NCI-H345 (cell line): ENCODE data around the gene DNAJC7.
A peak's percentile ranks its signal among the peaks of the same experiment; 100 is the strongest.

Experiments
- DNase-seq: peaks from one replicate; lab custom pipeline; 2025; lab: John Stamatoyannopoulos, UW

DNAJC7 gene

GRCh38 chr17:41975099-41976083 is 41.8 kb downstream of the DNAJC7 start:
- DNase-seq, result no peak

GRCh38 chr17:41974658-41975057 is 42.6 kb downstream of the DNAJC7 start:
- no peak for DNase-seq

GRCh38 chr17:41974031-41974430 is 43.2 kb downstream of the DNAJC7 start:
- DNase-seq, result no peak

GRCh38 chr17:41973408-41973811 is 43.8 kb downstream of the DNAJC7 start:
- no peak for DNase-seq

DNA sequence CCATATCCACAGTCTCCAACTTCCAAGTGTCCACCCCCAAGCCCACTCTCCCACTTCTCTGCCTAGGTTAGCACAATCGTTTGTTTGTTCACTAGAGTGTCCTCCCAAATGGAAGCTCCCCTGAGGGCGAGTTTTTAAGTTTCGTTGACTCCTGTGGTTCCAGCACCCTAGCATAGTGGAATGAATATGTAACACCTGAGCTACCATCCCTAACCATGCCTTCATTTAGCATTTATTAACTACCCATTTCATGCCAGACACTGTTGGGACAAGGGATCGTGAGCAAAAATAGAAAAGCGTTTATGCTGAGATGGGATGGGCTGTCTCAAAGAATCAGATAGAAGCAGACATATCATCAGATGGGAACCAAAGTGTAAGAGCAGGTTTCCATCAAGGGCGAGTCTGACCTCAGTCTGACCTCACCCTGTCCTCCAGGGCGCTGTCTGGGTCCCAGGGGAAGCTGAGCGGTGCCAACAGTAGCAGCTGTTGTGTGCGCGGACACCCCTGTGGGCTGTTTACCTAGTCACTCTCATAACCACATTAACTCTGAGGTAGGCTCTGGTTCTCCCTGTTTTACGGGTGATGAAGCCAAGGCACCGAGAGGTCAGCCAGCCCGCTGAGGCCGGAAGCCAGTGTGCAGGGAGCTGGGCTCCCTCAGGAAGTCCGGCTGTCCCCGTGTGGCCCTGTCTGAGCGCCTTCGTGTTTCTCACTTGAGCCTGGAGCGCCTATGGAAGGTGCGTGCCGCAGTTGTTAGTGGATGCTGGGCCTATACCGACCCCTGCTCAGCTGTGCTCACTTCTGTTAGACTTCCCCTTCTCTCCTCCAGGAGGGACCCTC is 44.5 kb downstream of the DNAJC7 start:
- peak; percentile 17 for DNase-seq

DNA sequence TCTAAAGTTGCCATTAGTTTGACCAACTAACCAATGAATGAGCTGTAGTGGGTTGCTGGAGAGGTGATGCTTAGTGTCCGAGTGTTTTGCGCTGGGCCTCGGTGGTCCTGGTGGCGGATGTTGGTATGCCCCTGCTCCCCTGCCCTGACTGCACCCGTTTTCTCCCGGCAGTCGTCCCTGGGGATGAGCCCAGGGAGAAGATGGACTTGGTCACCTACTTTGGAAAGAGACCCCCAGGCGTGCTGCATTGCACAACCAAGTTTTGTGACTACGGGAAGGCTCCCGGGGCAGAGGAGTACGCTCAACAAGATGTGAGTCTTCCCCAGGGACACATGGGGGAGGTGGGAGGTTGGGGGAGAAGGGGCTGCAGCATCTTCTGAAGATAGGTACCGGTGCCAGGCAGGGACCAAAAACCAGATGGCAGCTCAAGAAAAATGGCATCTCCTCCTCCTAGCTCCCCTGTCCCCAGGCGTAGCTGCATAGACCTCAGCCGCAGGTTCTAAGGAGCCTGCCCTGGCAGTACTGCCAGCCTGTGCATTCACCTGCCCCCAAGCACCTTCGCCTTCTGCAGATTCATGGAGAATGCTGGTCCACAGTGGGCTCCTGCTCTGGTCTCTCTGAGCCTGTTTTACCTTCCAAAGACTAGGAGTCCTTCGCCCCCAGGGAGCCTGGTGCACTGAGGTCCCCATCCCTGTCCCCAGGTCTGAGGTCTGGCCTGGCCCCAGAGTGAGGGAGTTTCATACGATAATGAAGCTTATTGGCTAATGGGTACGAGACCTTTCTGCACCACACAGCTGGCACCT is 45.3 kb downstream of the DNAJC7 start:
- no peak for DNase-seq

DNA sequence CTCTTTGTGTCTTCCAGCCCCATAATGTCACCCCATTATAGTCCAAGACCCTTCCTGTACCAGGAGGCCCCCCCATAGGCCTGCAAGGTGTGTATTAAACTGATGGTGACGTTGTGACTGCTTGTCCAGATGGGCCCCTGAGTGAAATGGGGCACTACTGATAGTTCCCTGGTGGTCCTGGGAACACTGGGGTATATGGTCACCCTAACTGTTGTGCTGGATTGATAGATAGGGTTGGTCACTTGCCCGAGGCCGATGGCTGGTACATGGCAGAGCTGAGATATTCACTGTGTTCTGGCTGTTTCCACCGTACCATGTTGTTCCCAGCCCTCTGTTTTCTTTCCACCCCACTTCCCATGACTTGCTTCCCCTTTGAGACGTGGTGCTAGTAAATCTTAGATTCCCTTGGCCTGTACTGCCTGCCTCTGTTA is 46.3 kb downstream of the DNAJC7 start:
- no peak for DNase-seq

GRCh38 chr17:41968676-41969075 is 48.6 kb downstream of the DNAJC7 start:
- DNase-seq, result no peak

GRCh38 chr17:41967921-41968578 is 49.2 kb downstream of the DNAJC7 start:
- no peak for DNase-seq

GRCh38 chr17:41967141-41967920 is 49.9 kb downstream of the DNAJC7 start:
- DNase-seq, result no peak

GRCh38 chr17:41966463-41967140 is 50.6 kb downstream of the DNAJC7 start, which contains the start of gene CNP:
CNP (plus strand) TSS chr17:41966795; CDS start chr17:41966885, 90 bp downstream.
- peak; percentile 91 for DNase-seq

DNA sequence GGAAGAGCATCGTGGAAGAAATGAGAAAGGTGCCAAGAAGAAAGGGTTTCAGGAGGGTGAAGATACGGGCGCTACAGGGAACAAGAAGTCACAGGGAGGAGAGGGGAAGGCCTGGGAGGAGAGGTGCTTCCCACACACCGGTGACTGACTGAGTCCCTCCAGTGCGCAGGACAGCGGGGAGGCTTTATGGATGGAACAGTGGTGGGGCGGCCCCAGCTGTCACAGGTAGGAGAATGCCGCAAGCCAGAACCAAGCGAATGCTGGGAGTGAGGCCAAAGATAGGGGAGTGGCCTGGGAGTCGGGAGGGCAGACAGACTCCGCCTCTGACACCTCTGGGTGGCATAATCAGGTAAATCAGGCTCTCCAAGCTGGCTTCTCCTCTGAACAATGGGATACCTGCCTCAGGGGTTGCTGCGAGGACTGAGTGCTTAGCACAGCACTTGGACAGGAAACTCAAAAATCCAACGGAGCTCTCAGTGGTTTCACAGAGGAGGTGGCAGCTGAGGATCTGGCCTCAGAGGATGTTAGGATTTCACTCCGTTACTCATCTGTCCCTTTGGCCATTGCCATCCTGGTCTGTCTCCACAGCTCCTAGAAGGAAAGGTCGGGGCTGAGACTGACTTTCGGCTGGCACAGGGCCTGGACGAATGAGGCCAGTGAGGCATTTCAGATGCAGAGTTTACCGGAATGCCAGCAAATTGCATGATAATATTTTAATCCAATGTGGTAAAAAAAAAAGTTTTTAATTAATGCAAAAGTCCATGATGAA is 51.4 kb downstream of the DNAJC7 start:
- DNase-seq, result peak; percentile 98

DNA sequence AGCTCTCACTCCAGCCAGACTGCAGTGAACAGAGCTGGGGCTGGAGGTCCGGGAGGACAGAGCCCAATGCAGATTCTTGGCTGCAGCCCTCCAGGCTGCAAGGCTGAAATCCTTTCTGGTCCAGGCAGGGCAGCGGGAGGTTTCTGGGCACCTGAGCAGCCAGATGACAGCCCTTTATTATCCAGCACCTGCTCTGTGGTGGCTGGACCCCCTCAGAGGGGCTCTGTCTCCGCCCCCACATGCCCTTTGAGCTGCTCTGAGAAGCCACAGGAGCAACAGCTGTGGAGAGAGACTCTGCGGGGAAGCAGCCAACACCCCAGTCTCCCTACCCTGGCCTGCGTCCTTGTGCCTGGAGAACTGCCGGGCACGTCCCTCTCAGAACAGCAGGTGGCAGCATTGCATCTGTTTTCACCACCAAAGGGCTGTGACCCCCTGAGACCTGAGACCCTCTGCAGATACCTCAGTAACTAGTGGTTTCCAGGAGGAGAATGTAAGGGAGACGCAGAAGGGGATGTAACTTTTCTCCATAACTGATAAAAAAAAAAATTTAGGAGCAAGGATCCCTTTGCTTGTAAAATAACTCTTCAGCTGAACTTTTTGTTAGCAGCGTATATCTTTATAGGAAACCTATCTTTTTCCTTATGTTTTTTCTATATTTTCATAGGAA is 54.3 kb downstream of the DNAJC7 start:
- DNase-seq, result peak; percentile 51

DNA sequence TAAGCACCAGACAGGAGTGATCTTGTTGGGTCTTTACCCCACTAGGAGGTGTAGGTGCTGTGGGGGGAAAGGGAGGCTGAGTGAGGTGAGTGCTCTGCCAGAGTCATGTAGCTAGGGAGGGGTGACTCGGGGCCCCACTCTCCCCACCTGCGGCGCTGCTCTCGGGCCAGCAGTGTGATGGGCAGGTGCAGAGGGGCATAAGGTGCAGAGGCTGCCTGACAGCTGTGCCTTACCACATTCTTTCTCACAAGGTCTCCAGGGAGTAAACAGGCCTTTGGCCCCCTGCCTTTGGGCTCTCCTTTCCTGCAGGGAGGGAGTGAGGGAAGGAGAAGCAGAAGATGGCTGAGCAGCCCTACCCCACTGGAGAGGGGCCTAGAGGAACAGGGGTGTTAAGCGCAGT is 55.1 kb downstream of the DNAJC7 start:
- DNase-seq, result no peak

DNA sequence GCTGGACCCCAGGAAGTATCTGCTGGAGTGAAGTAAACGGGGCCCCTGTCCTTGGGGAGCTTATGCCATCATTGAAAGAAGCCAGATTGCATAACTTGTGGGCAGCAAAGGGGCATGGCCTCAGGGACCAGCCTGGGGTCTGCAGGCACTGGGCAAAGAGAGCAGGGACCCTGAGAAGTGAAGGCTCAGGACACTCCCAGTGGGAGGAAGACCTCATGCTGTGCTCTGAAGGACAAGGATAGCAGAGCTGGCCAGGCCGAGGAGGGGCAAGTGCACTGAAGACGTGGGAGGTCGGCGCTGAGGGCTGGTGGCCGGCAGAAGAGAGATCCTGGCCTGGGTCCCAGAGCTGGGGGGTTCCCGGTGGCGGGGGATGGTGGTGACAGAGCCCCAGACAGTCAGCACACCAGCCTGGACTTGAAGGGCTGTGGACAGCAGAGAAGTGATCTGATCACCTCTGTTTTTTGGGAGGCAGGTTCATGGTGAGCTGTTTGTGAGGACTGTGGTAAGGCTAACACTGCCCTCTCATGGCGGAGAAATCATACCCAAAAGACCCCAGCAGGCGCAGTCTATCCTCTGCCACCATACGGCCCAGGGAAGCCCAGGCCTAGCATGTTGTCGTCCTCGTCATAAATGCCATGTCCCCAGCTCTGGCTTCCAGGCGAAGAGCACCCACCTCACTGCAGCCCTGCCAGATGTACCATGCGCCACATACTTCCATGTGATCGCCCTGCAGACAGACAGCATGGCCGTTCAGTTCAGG is 57.7 kb downstream of the DNAJC7 start:
- no peak for DNase-seq

- no peak for DNase-seq
These were observed 58.3 kb downstream of the DNAJC7 start for GRCh38 chr17:41959030-41959335.

DNA sequence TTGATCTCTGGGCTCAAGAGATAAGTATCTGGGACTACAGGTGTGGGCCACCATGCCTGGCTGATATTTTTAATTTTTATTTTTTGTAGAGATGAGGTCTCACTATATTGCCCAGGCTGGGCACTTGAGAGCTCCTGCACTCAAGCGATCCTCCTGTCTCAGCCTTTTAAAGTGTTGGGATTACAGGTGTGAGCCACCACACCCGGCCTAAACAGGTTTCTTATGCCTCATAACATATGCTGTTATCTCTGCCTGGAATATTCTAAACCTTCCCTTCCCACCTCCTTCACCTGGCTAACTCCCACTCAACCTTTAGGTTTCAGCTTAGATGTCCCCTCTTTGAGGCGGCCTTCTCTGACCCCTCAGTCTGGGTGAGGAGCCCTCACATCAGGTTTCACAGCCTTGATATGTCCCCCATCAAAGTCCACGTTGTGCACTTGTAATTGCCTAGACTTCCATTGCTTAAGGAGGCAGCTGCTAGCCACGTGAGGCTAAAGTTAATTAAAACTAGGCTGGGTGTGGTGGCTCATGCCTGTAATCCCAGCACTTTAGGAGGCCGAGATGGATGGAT is 59.3 kb downstream of the DNAJC7 start:
- DNase-seq, result no peak
